Spleen (tissue), 11 donors: Measurements from ENCODE around the gene NFASC. TPM values are rescaled to one million over a fixed set of nuclear protein-coding genes. Genes with fewer than 3 reads are reported as not detected.

ENCODE experiments used
- DNase-seq: peaks from one replicate; pipeline ENCODE4 v3.0.0-alpha.2; 2020
- H3K27ac ChIP-seq, 8 donors: fragments of 200-600 bp; sonication (generic) in 7 of 8; 1 replicate in 4 of 8; 2 replicates in 4 of 8; pipeline versions ENCODE4 v1.5.0 to v1.8.0; 2016 to 2021; ENCODE audit warnings: inconsistent platforms in 4 of 8, mild to moderate bottlenecking in 4 of 8, moderate library complexity in 1 of 8
- H3K27me3 ChIP-seq, 7 donors: fragments of 200-600 bp; sonication (generic) in 6 of 7; replicated peaks in 1 of 7; 1 replicate in 4 of 7; 2 replicates in 3 of 7; pipeline versions ENCODE4 v1.5.0 to v1.8.0; 2016 to 2021; ENCODE audit warnings: inconsistent platforms in 3 of 7, mild to moderate bottlenecking in 1 of 7
- H3K36me3 ChIP-seq, 6 donors: fragments of 200-600 bp; sonication (generic) in 5 of 6; 1 replicate in 4 of 6; 2 replicates in 2 of 6; pipeline versions ENCODE4 v1.5.0 to v1.8.0; 2016 to 2021; ENCODE audit warnings: inconsistent platforms in 2 of 6
- H3K4me1 ChIP-seq, 6 donors: fragments of 200-600 bp; sonication (generic) in 5 of 6; 1 replicate in 3 of 6; 2 replicates in 3 of 6; pipeline versions ENCODE4 v1.5.0 to v1.8.0; 2016 to 2021; ENCODE audit warnings: inconsistent platforms in 3 of 6
- H3K4me3 ChIP-seq, 8 donors: fragments of 200-600 bp; sonication (generic) in 7 of 8; 1 replicate in 4 of 8; 2 replicates in 4 of 8; pipeline versions ENCODE4 v1.5.0 to v1.8.0; 2016 to 2021; ENCODE audit warnings: inconsistent platforms in 4 of 8, mild to moderate bottlenecking in 4 of 8, moderate library complexity in 2 of 8
- H3K9me3 ChIP-seq, 8 donors: fragments of 200-600 bp; sonication (generic) in 7 of 8; 1 replicate in 4 of 8; 2 replicates in 4 of 8; pipeline versions ENCODE4 v1.5.0 to v1.8.0; 2016 to 2021; ENCODE audit warnings: inconsistent platforms in 4 of 8
- CTCF ChIP-seq, 11 experiments: fragments of 200-600 bp in 7 of 11; fragments of 450-650 bp in 4 of 11; sonication (generic) in 4 of 11; IDR thresholded peaks in 8 of 11; conservative IDR thresholded peaks in 3 of 11; 1 replicate in 7 of 11; 2 replicates in 4 of 11; pipeline versions ENCODE4 v1.4.0 to v1.8.0; 2016 to 2021; ENCODE audit warnings: antibody characterized with exemption in 11 of 11, inconsistent platforms in 4 of 11, mild to moderate bottlenecking in 1 of 11
- POLR2A ChIP-seq, 3 donors: fragments of 450-650 bp; IDR thresholded peaks; one replicate each; pipeline ENCODE4 v1.5.1; 2017; ENCODE audit warnings: antibody characterized with exemption in 3 of 3, mild to moderate bottlenecking in 1 of 3
- POLR2AphosphoS5 ChIP-seq, 3 donors: sonication (generic); formaldehyde crosslinking; IDR thresholded peaks; one replicate each; pipeline ENCODE4 v1.5.1; 2017; ENCODE audit warnings: antibody characterized with exemption in 3 of 3
- WGBS, 5 donors: extraction: QIAGEN DNeasy Blood & Tissue Kit in 3 of 5; methylation state at CpG; one replicate each; pipeline versions ENCODE4 v1.1.5 to v1.1.7; 2013 to 2018; 5-methylcytosine and 5-hydroxymethylcytosine counted together
- intact Hi-C: fragments of 100-400 bp; cut with DNase I; formaldehyde crosslinking; loops from one replicate; pipeline ENCODE4 v1.15.0; 2023; ENCODE audit warnings: low total_unique reads
- polyA plus RNA-seq, 3 donors: library from polyadenylated mRNA; stranded (reverse); fragments of 200-250 nt; gene quantifications; one replicate each; pipeline ENCODE4 v1.2.1, GENCODE V29; 2013
- total RNA-seq, 7 donors: library from RNA; depleted of rRNA in 3 of 7; stranded (reverse); fragments of >200 nt in 3 of 7; fragmentation: NEBNext Ultra II Directional in 4 of 7; extraction: Animal tissue kit (Norgen Biotek cat#: 25700) in 4 of 7; gene quantifications; one replicate each; pipeline versions ENCODE4 v1.1.0 to v1.2.1, GENCODE V29; 2016 to 2021
- donor health status: healthy with polysubstance abuse.
- donor health status: DM: no; HTN: no; CAD: no; lungs with moderate emphysema.
- donor health status: DM: no; HTN: no; CAD: no.
- donor health status: Bipolar disorder and iron deficiency.
- donor health status: healthy.
- donor health status: DM: no; HTN: no; CAD: no.
- donor health status: DM: yes; HTN: yes; CAD: no.

Gene NFASC
- total and polyA plus RNA-seq, 10 donors, result 2.8 to 60.3 (median 23.1) TPM

GRCh38 chr1:205028390-205028789 is 157.7 kb downstream of the NFASC start:
- TF ChIP-seq POLR2A (IDR thresholded peaks at IDR 0.05) (no peak), CTCF (IDR thresholded peaks at IDR 0.05 in 8 of 11, conservative IDR thresholded peaks at IDR 0.05 in 3 of 11) (no peak), POLR2AphosphoS5 (IDR thresholded peaks at IDR 0.05) (no peak)
- intact Hi-C loops, result no loop called here
- no peaks in the 10 kb centered on the region for H3K9me3 ChIP-seq
- WGBS, 5 donors, result 77 to 82% (median 80%) methylated on average over 1 to 7 of the region's 7 CpGs
- DNase-seq, result no peak
- H3K27ac ChIP-seq, result no peak overlapping the region
- no peaks in the 10 kb centered on the region for H3K4me1 ChIP-seq
- H3K4me3 ChIP-seq, result no peak overlapping the region
- no peaks in the 10 kb centered on the region for H3K36me3 ChIP-seq
- H3K27me3 ChIP-seq, result peaks cover 0 to 22% (median 0%) of the 10 kb centered on the region in 7 donors

GRCh38 chr1:205028924-205029323 is 158.3 kb downstream of the NFASC start:
- Histone ChIP-seq H3K27me3 (peaks cover 0 to 22% (median 0%) of the 10 kb centered on the region in 7 donors), H3K4me3 (no peak overlapping the region), H3K27ac (no peak overlapping the region), H3K9me3 (no peaks in the 10 kb centered on the region), H3K36me3 (no peaks in the 10 kb centered on the region), H3K4me1 (no peaks in the 10 kb centered on the region)
- DNase-seq, result no peak
- intact Hi-C loops, result no loop called here
- no peak for TF ChIP-seq CTCF (IDR thresholded peaks at IDR 0.05 in 8 of 11, conservative IDR thresholded peaks at IDR 0.05 in 3 of 11)
- no peak for TF ChIP-seq POLR2A (IDR thresholded peaks at IDR 0.05)
- no peak for TF ChIP-seq POLR2AphosphoS5 (IDR thresholded peaks at IDR 0.05)
- WGBS, 5 donors, result 50 to 78% (median 73%) methylated on average over 4 of the region's 4 CpGs

- TF ChIP-seq CTCF (IDR thresholded peaks at IDR 0.05 in 8 of 11, conservative IDR thresholded peaks at IDR 0.05 in 3 of 11) (no peak), POLR2AphosphoS5 (IDR thresholded peaks at IDR 0.05) (no peak), POLR2A (IDR thresholded peaks at IDR 0.05) (no peak)
- Histone ChIP-seq H3K9me3 (no peaks in the 10 kb centered on the region), H3K4me3 (no peak overlapping the region), H3K4me1 (no peaks in the 10 kb centered on the region), H3K27ac (no peak overlapping the region), H3K36me3 (no peaks in the 10 kb centered on the region), H3K27me3 (peaks cover 0 to 22% (median 0%) of the 10 kb centered on the region in 7 donors)
- intact Hi-C loops, result no loop called here
- no peak for DNase-seq
- 76 to 92% (median 79%) methylated on average over 6 of the region's 6 CpGs for WGBS, 5 donors
These were observed 159.6 kb downstream of the NFASC start for GRCh38 chr1:205030241-205030640.

GRCh38 chr1:205030896-205031295 is 160.2 kb downstream of the NFASC start:
- no peaks in the 10 kb centered on the region for H3K9me3 ChIP-seq
- WGBS, 5 donors, result 51 to 70% (median 64%) methylated on average over 9 to 11 of the region's 11 CpGs
- TF ChIP-seq POLR2A (IDR thresholded peaks at IDR 0.05) (no peak), POLR2AphosphoS5 (IDR thresholded peaks at IDR 0.05) (no peak)
- no peak overlapping the region for H3K4me3 ChIP-seq
- no peaks in the 10 kb centered on the region for H3K4me1 ChIP-seq
- no peaks in the 10 kb centered on the region for H3K36me3 ChIP-seq
- H3K27me3 ChIP-seq, result peaks cover 0 to 22% (median 0%) of the 10 kb centered on the region in 7 donors
- no peak for DNase-seq
- intact Hi-C loops, result no loop called here
- no peak overlapping the region for H3K27ac ChIP-seq

- no peak for TF ChIP-seq POLR2AphosphoS5 (IDR thresholded peaks at IDR 0.05)
- TF ChIP-seq POLR2A (IDR thresholded peaks at IDR 0.05), result no peak
- TF ChIP-seq CTCF (IDR thresholded peaks at IDR 0.05 in 8 of 11, conservative IDR thresholded peaks at IDR 0.05 in 3 of 11), result no peak
- Histone ChIP-seq H3K9me3 (no peaks in the 10 kb centered on the region), H3K4me3 (no peak overlapping the region), H3K36me3 (no peaks in the 10 kb centered on the region), H3K27me3 (peaks cover 0 to 22% (median 0%) of the 10 kb centered on the region in 7 donors), H3K4me1 (no peaks in the 10 kb centered on the region), H3K27ac (no peak overlapping the region)
- DNase-seq, result no peak
- intact Hi-C loops, result no loop called here
- WGBS, 5 donors, result 84 to 89% (median 86%) methylated on average over 7 of the region's 7 CpGs
These were observed 161.8 kb downstream of the NFASC start for GRCh38 chr1:205032508-205032907.
